Measurements from ENCODE around the gene SEC31B. TPM values are rescaled to one million over a fixed set of nuclear protein-coding genes. Genes with fewer than 3 reads are reported as not detected.

SEC31B gene
- total and polyA plus RNA-seq, 2 donors, result 10.5 to 70.7 TPM

- H3K27ac ChIP-seq (ENCODE audit: low read depth in 1 of 2, low read length in 1 of 2), result no peak overlapping the region
- no peaks in the 10 kb centered on the region for H3K27me3 ChIP-seq (ENCODE audit: control insufficient read depth in 2 of 2, insufficient read depth in 1 of 2, low read length in 1 of 2)
- H3K9me3 ChIP-seq (ENCODE audit: control insufficient read depth in 2 of 2, insufficient read depth in 1 of 2, low read length in 1 of 2), result no peaks in the 10 kb centered on the region
- 22% methylated on average over 2 of the region's 2 CpGs for WGBS
- no peak for DNase-seq (ENCODE audit: low read depth in 6 of 9, low spot score in 9 of 9)
- peaks cover 9 to 25% of the 10 kb centered on the region in 2 donors for H3K4me1 ChIP-seq (ENCODE audit: control insufficient read depth in 2 of 2, insufficient read depth in 2 of 2, low read length in 2 of 2)
- no peak overlapping the region for H3K4me3 ChIP-seq (ENCODE audit: low read length in 2 of 2)
- H3K36me3 ChIP-seq (ENCODE audit: control insufficient read depth in 2 of 2, insufficient read depth in 2 of 2, low read length in 1 of 2), result peaks cover 40 to 48% of the 10 kb centered on the region in 2 donors
Observed at GRCh38 chr10:100496567-100496966, 23.1 kb downstream of the SEC31B start.

- over 99% methylated on average over 2 of the region's 2 CpGs for WGBS
- peaks cover 43 to 55% of the 10 kb centered on the region in 2 donors for H3K36me3 ChIP-seq (ENCODE audit: control insufficient read depth in 2 of 2, insufficient read depth in 2 of 2, low read length in 1 of 2)
- H3K4me1 ChIP-seq (ENCODE audit: control insufficient read depth in 2 of 2, insufficient read depth in 2 of 2, low read length in 2 of 2), result no peaks in the 10 kb centered on the region
- no peak overlapping the region for H3K27ac ChIP-seq (ENCODE audit: low read depth in 1 of 2, low read length in 1 of 2)
- DNase-seq (ENCODE audit: low read depth in 6 of 9, low spot score in 9 of 9), result no peak
- no peak overlapping the region for H3K4me3 ChIP-seq (ENCODE audit: low read length in 2 of 2)
- no peaks in the 10 kb centered on the region for H3K9me3 ChIP-seq (ENCODE audit: control insufficient read depth in 2 of 2, insufficient read depth in 1 of 2, low read length in 1 of 2)
- H3K27me3 ChIP-seq (ENCODE audit: control insufficient read depth in 2 of 2, insufficient read depth in 1 of 2, low read length in 1 of 2), result no peaks in the 10 kb centered on the region
Observed at GRCh38 chr10:100490531-100490930, 29.1 kb downstream of the SEC31B start.

GRCh38 chr10:100489396-100489795, 30.3 kb downstream of the SEC31B start:
- Histone ChIP-seq H3K4me3 (ENCODE audit: low read length in 2 of 2) (no peak overlapping the region), H3K27ac (ENCODE audit: low read depth in 1 of 2, low read length in 1 of 2) (no peak overlapping the region), H3K9me3 (ENCODE audit: control insufficient read depth in 2 of 2, insufficient read depth in 1 of 2, low read length in 1 of 2) (no peaks in the 10 kb centered on the region), H3K36me3 (ENCODE audit: control insufficient read depth in 2 of 2, insufficient read depth in 2 of 2, low read length in 1 of 2) (peaks cover 45 to 57% of the 10 kb centered on the region in 2 donors), H3K27me3 (ENCODE audit: control insufficient read depth in 2 of 2, insufficient read depth in 1 of 2, low read length in 1 of 2) (no peaks in the 10 kb centered on the region), H3K4me1 (ENCODE audit: control insufficient read depth in 2 of 2, insufficient read depth in 2 of 2, low read length in 2 of 2) (no peaks in the 10 kb centered on the region)
- DNase-seq (ENCODE audit: low read depth in 6 of 9, low spot score in 9 of 9), result no peak
- 98% methylated on average over 5 of the region's 5 CpGs for WGBS

GRCh38 chr10:100487529-100487928, 32.1 kb downstream of the SEC31B start:
- Histone ChIP-seq H3K4me1 (ENCODE audit: control insufficient read depth in 2 of 2, insufficient read depth in 2 of 2, low read length in 2 of 2) (peaks cover 0 to 7% of the 10 kb centered on the region in 2 donors), H3K4me3 (ENCODE audit: low read length in 2 of 2) (no peak overlapping the region), H3K9me3 (ENCODE audit: control insufficient read depth in 2 of 2, insufficient read depth in 1 of 2, low read length in 1 of 2) (no peaks in the 10 kb centered on the region), H3K27ac (ENCODE audit: low read depth in 1 of 2, low read length in 1 of 2) (no peak overlapping the region), H3K36me3 (ENCODE audit: control insufficient read depth in 2 of 2, insufficient read depth in 2 of 2, low read length in 1 of 2) (peaks cover 45 to 55% of the 10 kb centered on the region in 2 donors), H3K27me3 (ENCODE audit: control insufficient read depth in 2 of 2, insufficient read depth in 1 of 2, low read length in 1 of 2) (peaks cover 0 to 6% of the 10 kb centered on the region in 2 donors)
- no peak for DNase-seq (ENCODE audit: low read depth in 6 of 9, low spot score in 9 of 9)
- 97% methylated on average over 6 of the region's 6 CpGs for WGBS

GRCh38 chr10:100485801-100486495, 33.7 kb downstream of the SEC31B start:
- WGBS, result 98% methylated on average over 10 of the region's 10 CpGs
- Histone ChIP-seq H3K4me3 (ENCODE audit: low read length in 2 of 2) (no peak overlapping the region), H3K4me1 (ENCODE audit: control insufficient read depth in 2 of 2, insufficient read depth in 2 of 2, low read length in 2 of 2) (peaks cover 6 to 20% of the 10 kb centered on the region in 2 donors), H3K27me3 (ENCODE audit: control insufficient read depth in 2 of 2, insufficient read depth in 1 of 2, low read length in 1 of 2) (peaks cover 0 to 20% of the 10 kb centered on the region in 2 donors), H3K36me3 (ENCODE audit: control insufficient read depth in 2 of 2, insufficient read depth in 2 of 2, low read length in 1 of 2) (peaks cover 45 to 50% of the 10 kb centered on the region in 2 donors), H3K9me3 (ENCODE audit: control insufficient read depth in 2 of 2, insufficient read depth in 1 of 2, low read length in 1 of 2) (peaks cover 0 to 7% of the 10 kb centered on the region in 2 donors), H3K27ac (ENCODE audit: low read depth in 1 of 2, low read length in 1 of 2) (no peak overlapping the region)
- DNase-seq (ENCODE audit: low read depth in 6 of 9, low spot score in 9 of 9), result no peak

GRCh38 chr10:100485366-100485765, 34.3 kb downstream of the SEC31B start:
- H3K36me3 ChIP-seq (ENCODE audit: control insufficient read depth in 2 of 2, insufficient read depth in 2 of 2, low read length in 1 of 2), result peaks cover 45 to 46% of the 10 kb centered on the region in 2 donors
- peaks cover 0 to 7% of the 10 kb centered on the region in 2 donors for H3K9me3 ChIP-seq (ENCODE audit: control insufficient read depth in 2 of 2, insufficient read depth in 1 of 2, low read length in 1 of 2)
- H3K4me3 ChIP-seq (ENCODE audit: low read length in 2 of 2), result no peak overlapping the region
- 97% methylated on average over 8 of the region's 8 CpGs for WGBS
- peaks cover 6 to 20% of the 10 kb centered on the region in 2 donors for H3K4me1 ChIP-seq (ENCODE audit: control insufficient read depth in 2 of 2, insufficient read depth in 2 of 2, low read length in 2 of 2)
- no peak for DNase-seq (ENCODE audit: low read depth in 6 of 9, low spot score in 9 of 9)
- no peak overlapping the region for H3K27ac ChIP-seq (ENCODE audit: low read depth in 1 of 2, low read length in 1 of 2)
- peaks cover 0 to 26% of the 10 kb centered on the region in 2 donors for H3K27me3 ChIP-seq (ENCODE audit: control insufficient read depth in 2 of 2, insufficient read depth in 1 of 2, low read length in 1 of 2)

GRCh38 chr10:100483876-100484666, 35.6 kb downstream of the SEC31B start:
- DNase-seq (ENCODE audit: low read depth in 6 of 9, low spot score in 9 of 9), result no peak
- 97% methylated on average over 5 of the region's 5 CpGs for WGBS

GRCh38 chr10:100482834-100483185, 36.9 kb downstream of the SEC31B start:
- DNase-seq (ENCODE audit: low read depth in 6 of 9, low spot score in 9 of 9), result no peak
- 55% methylated on average over 5 of the region's 5 CpGs for whole genome bisulfite sequencing
- Histone ChIP-seq H3K9me3 (ENCODE audit: control insufficient read depth in 2 of 2, insufficient read depth in 1 of 2, low read length in 1 of 2) (peaks cover 0 to 7% of the 10 kb centered on the region in 2 donors), H3K27ac (ENCODE audit: low read depth in 1 of 2, low read length in 1 of 2) (no peak overlapping the region), H3K4me1 (ENCODE audit: control insufficient read depth in 2 of 2, insufficient read depth in 2 of 2, low read length in 2 of 2) (peaks cover 6 to 20% of the 10 kb centered on the region in 2 donors), H3K36me3 (ENCODE audit: control insufficient read depth in 2 of 2, insufficient read depth in 2 of 2, low read length in 1 of 2) (peaks cover 24 to 25% of the 10 kb centered on the region in 2 donors), H3K27me3 (ENCODE audit: control insufficient read depth in 2 of 2, insufficient read depth in 1 of 2, low read length in 1 of 2) (peaks cover 0 to 48% of the 10 kb centered on the region in 2 donors), H3K4me3 (ENCODE audit: low read length in 2 of 2) (no peak overlapping the region)

More at GRCh38 chr10:100483876-100484666, 35.6 kb downstream of the SEC31B start:
- H3K36me3 ChIP-seq (ENCODE audit: control insufficient read depth in 2 of 2, insufficient read depth in 2 of 2, low read length in 1 of 2), result peaks cover 34 to 35% of the 10 kb centered on the region in 2 donors
- H3K4me3 ChIP-seq (ENCODE audit: low read length in 2 of 2), result no peak overlapping the region
- no peak overlapping the region for H3K27ac ChIP-seq (ENCODE audit: low read depth in 1 of 2, low read length in 1 of 2)
- H3K9me3 ChIP-seq (ENCODE audit: control insufficient read depth in 2 of 2, insufficient read depth in 1 of 2, low read length in 1 of 2), result peaks cover 0 to 7% of the 10 kb centered on the region in 2 donors
- H3K4me1 ChIP-seq (ENCODE audit: control insufficient read depth in 2 of 2, insufficient read depth in 2 of 2, low read length in 2 of 2), result peaks cover 6 to 20% of the 10 kb centered on the region in 2 donors
- peaks cover 0 to 38% of the 10 kb centered on the region in 2 donors for H3K27me3 ChIP-seq (ENCODE audit: control insufficient read depth in 2 of 2, insufficient read depth in 1 of 2, low read length in 1 of 2)
